RPMI7951 (cell line): ENCODE data around the gene PDE6H. TPM values are rescaled to one million over a fixed set of nuclear protein-coding genes. Genes with fewer than 3 reads are reported as not detected.

Experiments used
- DNase-seq: peaks from one replicate; pipeline ENCODE4 v3.0.0-alpha.2; 2012; ENCODE audit warnings: low read depth
- total RNA-seq: library from RNA; depleted of rRNA; stranded (reverse); fragments of >200 nt; shearing (Covaris generic); gene quantifications from 2 replicates; pipeline ENCODE4 v1.2.3, GENCODE V29; 2014; rRNA removed

The PDE6H gene
- total RNA-seq, 1 experiment from 2014 or later, result not detected

GRCh38 chr12:15001733-15002382, 29.0 kb downstream of the PDE6H start:
- peak; percentile 8 for DNase-seq

- no peak for DNase-seq
Observed at GRCh38 chr12:15004421-15004820, 31.6 kb downstream of the PDE6H start.

GRCh38 chr12:15005064-15005463, 32.2 kb downstream of the PDE6H start:
- DNase-seq, result no peak

GRCh38 chr12:15007551-15007950, 34.7 kb downstream of the PDE6H start:
- no peak for DNase-seq

GRCh38 chr12:15011162-15011561, 38.3 kb downstream of the PDE6H start:
- peak; percentile 4 for DNase-seq

GRCh38 chr12:15013634-15014179, 40.9 kb downstream of the PDE6H start:
- DNase-seq, result no peak

- no peak for DNase-seq
Observed at GRCh38 chr12:15014708-15015107, 41.9 kb downstream of the PDE6H start.

GRCh38 chr12:15015121-15015520, 42.3 kb downstream of the PDE6H start:
- no peak for DNase-seq

- no peak for DNase-seq
Observed at GRCh38 chr12:15020156-15020555, 47.3 kb downstream of the PDE6H start.

Other genes starting within 250 kb of the PDE6H start
- 23.9 and 31.6 TPM in 2 replicates for gene WBP11, start 169.6 kb upstream of the PDE6H start, total RNA-seq
- 1.8 and 3.3 TPM in 2 replicates for gene C12orf60, start 169.4 kb upstream of the PDE6H start, total RNA-seq
- gene SMCO3, start 158.9 kb upstream of the PDE6H start, total RNA-seq, result not detected in 2 replicates
- not detected in 2 replicates for gene ART4, start 129.5 kb upstream of the PDE6H start, total RNA-seq
- 5.9 and 7.9 TPM in 2 replicates for gene MGP, start 87.2 kb upstream of the PDE6H start, total RNA-seq
- gene ERP27, start 34.5 kb upstream of the PDE6H start, total RNA-seq, result 0.10 TPM in 1 of 2 replicates, not detected in the other
- gene ARHGDIB, start 11.4 kb upstream of the PDE6H start, total RNA-seq, result 128 and 175 TPM in 2 replicates
- 0.10 TPM in 1 of 2 replicates, not detected in the other for gene RERG, start 248.4 kb downstream of the PDE6H start, total RNA-seq